GM12892 (cell line): Measurements from ENCODE around the gene SS18L1.

Experiments used
- POLR2A ChIP-seq: IDR thresholded peaks from 2 replicates; pipeline ENCODE4 v1.6.1; 2011; ENCODE audit warnings: low read depth, low read length, control low read depth
- POLR2AphosphoS5 ChIP-seq: IDR thresholded peaks from 2 replicates; pipeline ENCODE4 v1.6.1; 2011; ENCODE audit warnings: low read depth, low read length, control low read depth

- TF ChIP-seq POLR2AphosphoS5, result no peak
- TF ChIP-seq POLR2A, result no peak
These were observed 23.9 kb downstream of the SS18L1 start for GRCh38 chr20:62167474-62167873.
